NCI-H1417 treated with DMSO at 0.1 percent for 48 hours (cell line): Measurements from ENCODE around the gene GDA.
"Not testable (repeated sequence)": the region's sequence is repeated elsewhere in the genome, so short reads cannot be mapped to it uniquely, and the experiment has no call there.

ENCODE experiments used
- DNase-seq: peaks from one replicate; lab custom pipeline; 2025; lab: John Stamatoyannopoulos, UW

The GDA gene

DNA sequence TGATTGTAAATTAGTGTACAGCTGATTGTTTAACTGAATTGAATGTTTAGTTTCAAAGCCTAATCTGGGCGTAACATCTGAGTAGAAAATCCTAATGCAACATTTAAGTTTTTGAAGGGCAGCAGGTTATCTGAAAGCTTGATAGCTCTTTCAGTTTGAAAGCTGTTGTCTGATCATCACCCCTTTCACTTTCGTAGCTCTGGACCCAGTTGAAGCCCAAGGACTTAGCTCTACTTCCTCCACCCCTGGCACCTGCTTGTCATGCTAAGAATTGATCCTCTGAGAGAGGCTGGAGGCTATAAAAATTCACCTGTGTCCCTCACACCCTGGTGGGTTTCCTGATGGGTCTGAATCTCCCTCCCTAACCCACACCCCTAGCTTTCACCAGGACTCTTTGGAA lies 129.7 kb downstream of the GDA start:
- no peak for DNase-seq

DNA sequence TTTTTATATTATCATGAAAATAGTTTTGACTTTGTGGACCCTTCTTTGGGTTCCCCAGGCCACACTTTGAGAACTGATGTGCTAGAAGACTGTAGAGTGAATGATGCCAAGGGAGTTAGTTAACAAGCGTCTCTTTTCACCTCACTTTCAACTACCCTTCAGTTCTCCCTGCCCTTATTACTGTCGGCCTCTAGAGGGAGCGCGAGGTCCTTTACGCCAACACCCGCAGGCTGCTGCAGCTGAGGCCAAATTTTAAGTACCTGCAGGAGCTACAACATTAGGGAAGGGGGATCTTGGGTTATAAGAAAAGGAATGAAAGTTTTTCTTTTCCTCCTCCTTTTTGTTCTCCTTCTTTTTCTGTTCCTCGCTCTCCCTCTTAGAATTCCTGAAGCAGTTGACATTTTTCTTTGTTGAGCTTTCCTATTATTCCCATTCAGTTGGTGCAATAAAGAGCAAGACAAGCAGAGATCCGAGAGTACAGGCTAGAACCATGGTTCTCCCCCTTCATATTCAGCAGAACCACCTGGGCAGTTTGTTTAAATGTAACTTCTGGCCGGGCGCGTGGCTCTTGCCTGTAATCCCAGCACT lies 131.8 kb downstream of the GDA start:
- no peak for DNase-seq

DNA sequence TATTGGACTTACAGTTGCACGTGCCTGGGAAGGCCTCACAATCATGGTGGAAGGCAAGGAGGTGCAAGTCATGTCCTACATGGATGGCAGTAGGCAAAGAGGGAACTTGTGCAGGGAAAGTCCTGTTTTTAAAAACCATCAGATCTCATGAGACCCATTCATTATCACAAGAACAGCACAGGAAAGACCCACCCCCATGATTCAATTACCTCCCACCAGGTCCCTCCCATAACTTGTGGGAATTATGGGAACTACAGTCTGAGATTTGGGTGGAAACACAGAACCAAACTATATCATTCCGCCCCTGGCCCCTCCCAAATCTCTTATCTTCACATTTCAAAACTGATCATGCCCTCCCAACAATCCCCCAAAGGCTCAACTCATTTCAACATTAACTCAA lies 140.2 kb downstream of the GDA start:
- DNase-seq, result no peak

DNA sequence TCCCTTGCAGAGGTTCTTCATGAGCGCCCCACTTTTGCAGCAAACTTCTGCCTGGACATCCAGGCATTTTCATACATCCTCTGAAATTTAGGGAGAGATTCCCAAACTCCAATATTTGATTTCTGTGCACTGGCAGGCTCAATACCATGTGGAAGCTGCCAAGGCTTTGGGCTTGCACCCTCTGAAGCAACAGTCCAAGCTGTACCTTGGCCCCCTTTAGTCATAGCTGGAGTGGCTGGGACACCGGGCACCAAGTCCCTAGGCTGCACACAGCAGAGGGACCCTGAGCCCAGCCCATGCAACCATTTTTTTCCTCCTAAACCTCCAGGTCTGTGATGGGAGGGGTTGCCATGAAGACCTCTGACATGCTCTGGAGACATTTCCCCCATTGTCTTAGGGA lies 141.1 kb downstream of the GDA start:
- DNase-seq, result no peak

DNA sequence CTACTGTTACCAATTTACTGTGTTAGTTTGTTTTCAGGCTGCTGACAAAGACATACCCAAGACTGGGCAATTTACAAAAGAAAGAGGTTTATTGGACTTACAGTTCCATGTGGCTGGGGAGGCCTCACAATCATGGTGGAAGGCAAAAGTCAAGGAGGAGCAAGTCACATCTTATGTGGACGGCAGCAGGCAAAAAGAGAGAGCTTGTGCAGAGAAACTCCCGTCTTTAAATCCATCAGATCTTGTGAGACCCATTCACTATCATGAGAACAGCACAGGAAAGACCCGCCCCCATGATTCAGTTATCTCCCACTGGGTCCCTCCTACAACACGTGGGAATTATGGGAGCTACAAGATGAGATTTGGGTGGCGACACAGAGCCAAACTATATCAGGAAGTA lies 142.3 kb downstream of the GDA start:
- DNase-seq, result not testable (repeated sequence)

DNA sequence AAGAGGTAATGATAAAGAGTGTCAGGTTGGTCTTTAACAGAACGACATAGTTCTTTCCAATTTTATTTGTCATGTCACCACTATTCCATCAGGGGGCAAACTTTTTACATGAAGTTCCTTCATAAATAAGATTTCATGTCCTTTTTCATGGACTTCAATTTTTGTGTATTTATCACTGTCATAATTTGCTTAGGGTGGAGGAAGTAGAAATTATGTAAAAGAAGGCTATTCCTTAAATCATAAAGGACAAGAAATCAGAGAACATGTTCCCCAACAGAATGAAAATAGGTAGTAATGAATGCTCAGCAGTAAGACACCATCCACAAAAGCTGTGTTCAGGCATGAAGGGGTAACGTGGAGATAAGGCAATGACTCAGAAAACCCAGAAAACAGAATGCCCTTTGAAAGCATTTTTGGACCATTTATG lies 143.0 kb downstream of the GDA start:
- DNase-seq, result no peak

DNA sequence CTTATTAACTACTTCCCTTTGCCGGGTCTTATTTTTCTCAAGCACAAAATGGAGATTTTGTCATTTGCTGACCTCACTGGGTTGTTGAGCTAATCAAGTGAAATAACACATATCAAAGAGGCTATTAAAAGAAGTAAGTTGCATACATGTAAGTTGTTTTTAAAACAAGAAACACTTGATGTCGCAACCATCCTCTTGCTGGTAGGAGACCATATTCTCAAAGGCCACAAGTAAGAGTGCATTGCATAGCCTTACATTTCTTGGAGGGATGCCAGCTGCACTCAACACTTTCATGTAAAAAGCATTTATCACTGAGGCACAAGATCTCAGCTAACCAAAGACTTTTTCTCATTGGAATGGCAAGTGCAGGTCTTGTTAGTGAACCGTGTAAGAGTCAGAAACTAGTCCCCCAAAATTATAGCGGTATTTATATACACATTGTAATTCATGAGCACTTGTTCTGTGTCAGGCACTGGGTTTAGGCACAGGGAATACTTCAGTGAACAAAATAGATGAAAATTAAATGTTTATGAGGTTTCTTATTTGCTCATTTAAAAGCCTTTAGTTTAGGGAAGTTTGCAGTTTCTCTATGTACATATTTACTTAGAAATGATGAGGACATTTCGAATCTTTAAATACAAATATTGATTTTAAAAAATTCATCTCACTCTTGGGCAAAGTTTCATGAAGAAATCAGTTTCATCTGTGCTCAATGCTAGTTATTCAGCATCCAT lies 143.8 kb downstream of the GDA start:
- DNase-seq, result no peak

DNA sequence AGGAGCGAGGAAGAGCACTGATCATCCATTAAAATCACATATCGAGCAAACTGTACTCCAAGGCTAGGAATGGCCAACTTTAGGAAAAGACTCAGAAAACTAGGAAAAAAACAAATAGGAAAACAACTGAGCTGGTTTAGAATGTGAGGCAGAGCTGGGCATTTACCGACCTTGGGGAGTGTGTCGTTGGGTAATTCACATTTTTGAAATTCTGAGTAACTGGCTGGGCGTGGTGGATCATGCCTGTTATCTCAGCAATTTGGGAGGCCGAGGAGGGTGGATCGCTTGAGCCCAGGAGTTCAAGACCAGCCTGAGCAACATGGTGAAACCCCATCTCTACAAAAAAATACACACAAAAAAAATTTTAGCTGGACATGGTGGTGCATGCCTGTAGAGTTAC lies 145.7 kb downstream of the GDA start:
- DNase-seq, result no peak

DNA sequence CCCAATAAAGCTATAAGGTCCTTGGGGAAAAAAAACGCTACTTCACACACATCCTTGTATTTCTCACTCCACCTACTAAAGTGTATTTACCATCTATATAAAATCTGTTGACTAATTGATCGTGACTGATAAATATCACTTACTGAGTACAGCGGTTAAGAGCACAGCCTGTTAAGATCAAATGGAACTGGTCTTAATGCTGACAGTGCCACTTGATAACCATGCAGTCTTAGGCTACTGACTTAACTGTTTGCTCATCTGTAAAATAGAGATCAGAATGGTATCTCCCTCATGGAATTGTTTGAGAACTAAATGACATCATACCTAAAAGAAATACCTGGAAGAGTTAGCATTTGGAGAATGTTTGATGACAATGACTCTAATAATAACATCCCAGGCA lies 148.3 kb downstream of the GDA start:
- no peak for DNase-seq

DNA sequence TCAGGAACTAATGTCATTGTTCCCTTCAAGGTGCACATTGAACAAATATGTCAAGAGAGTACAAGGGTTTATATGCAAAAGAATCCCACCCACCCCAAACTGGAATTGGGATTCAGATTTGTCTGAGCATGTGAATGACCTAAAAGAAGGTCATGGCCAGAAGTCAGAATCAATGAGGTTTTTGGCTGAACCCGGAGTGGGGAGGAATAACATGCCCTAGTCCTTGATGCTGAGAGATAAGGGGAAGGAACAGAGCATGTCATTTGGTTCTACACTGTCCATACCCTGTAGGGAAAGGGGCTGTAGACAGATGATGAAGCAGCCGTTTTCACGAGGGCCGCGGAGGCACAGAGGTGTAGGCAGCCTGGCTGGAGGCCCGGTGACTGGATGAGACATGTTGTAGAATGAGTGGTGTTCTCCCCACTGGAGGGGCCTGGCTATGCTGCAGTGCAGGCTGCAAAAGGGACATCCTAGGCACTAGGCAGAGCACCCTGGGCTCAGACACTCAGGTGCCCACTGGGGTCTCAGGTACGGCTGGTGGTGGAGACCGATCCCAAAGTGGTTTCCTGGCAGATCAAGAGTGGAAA lies 149.9 kb downstream of the GDA start:
- DNase-seq, result no peak

DNA sequence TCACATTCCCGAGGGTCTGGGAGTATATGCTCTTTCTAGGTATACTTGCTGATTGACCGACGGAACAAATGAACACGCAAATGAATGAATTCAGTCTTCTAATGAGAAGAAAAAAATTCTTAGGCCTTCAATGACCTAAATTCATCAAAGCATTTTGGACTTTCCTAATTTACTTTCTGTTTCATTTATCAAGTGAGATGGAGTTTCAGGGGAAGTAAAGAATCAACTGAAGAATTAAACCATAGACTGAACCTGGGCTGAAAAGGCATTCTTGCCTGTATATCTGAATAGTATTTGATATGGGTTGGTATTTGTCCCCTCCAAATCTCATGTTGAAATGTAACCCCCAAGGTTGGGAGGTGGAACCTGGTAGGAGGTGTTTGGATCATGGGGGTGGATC lies 151.6 kb downstream of the GDA start:
- DNase-seq, result no peak
